Skeletal muscle tissue (tissue), 4 donors: ENCODE data around the gene BRD8. TPM values are rescaled to one million over a fixed set of nuclear protein-coding genes. Genes with fewer than 3 reads are reported as not detected.
"Not testable (repeated sequence)": the region's sequence is repeated elsewhere in the genome, so short reads cannot be mapped to it uniquely, and the experiment has no call there.

Experiments used
- H3K27ac ChIP-seq: one replicate; pipeline ENCODE4 v1.7.0; 2013; ENCODE audit warnings: mild to moderate bottlenecking, low read depth, low read length, inconsistent platforms
- H3K27me3 ChIP-seq, 3 donors: one replicate each; pipeline ENCODE4 v1.7.0; 2013; ENCODE audit warnings: low read length in 3 of 3; ENCODE audit not compliant: control insufficient read depth in 3 of 3, insufficient read depth in 3 of 3
- H3K36me3 ChIP-seq, 3 donors: one replicate each; pipeline ENCODE4 v1.7.0; 2013; ENCODE audit warnings: low read length in 3 of 3; ENCODE audit not compliant: control insufficient read depth in 3 of 3, insufficient read depth in 3 of 3
- H3K4me1 ChIP-seq, 3 donors: one replicate each; pipeline ENCODE4 v1.7.0; 2013; ENCODE audit warnings: low read length in 3 of 3, mild to moderate bottlenecking in 3 of 3; ENCODE audit not compliant: control insufficient read depth in 3 of 3, insufficient read depth in 3 of 3
- H3K4me3 ChIP-seq, 3 donors: one replicate each; pipeline ENCODE4 v1.7.0; 2013; ENCODE audit warnings: low read length in 3 of 3
- H3K9ac ChIP-seq, 3 donors: one replicate each; pipeline ENCODE4 v1.7.0; 2013; ENCODE audit warnings: low read length in 3 of 3, mild to moderate bottlenecking in 3 of 3, moderate library complexity in 2 of 3, low read depth in 1 of 3
- H3K9me3 ChIP-seq, 3 donors: one replicate each; pipeline ENCODE4 v1.7.0; 2013; ENCODE audit warnings: low read length in 3 of 3; ENCODE audit not compliant: control insufficient read depth in 3 of 3
- total RNA-seq: library from RNA; depleted of rRNA; stranded (reverse); fragments of >200 nt; gene quantifications from one replicate; pipeline ENCODE4 v1.2.3, GENCODE V29; 2014
- donor health status: Osteomylitis.

The BRD8 gene
- total RNA-seq, 1 donor from 2014 or later: 34.4 TPM

DNA sequence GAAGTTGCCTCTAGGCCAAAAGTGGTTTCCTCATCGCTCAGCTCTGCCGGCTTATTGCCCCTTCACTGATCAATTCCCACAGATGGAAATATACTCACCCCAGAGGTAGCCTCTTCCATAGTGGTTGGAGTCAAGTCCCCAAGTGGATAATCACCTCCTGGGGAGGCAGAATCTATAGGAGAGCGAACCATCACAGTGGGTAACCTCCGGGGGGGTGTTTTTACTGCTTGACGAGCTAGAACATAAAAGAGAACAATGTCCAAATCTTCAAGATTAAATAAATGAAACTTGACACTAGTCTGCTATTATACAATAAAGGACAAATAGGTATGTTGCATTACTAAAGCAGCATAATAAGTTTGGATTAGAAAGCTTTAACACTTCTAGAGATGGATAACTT lies 9.3 kb downstream of the BRD8 start:
- Histone ChIP-seq H3K27ac (no peak overlapping the region), H3K36me3 (peaks cover 67 to 91% (median 85%) of the 10 kb centered on the region in 3 donors), H3K4me1 (no peaks in the 10 kb centered on the region), H3K4me3 (no peak overlapping the region), H3K27me3 (no peaks in the 10 kb centered on the region), H3K9me3 (no peaks in the 10 kb centered on the region), H3K9ac (no peak overlapping the region)

GRCh38 chr5:138163721-138164120 lies 14.7 kb downstream of the BRD8 start:
- peaks cover 80 to 96% (median 95%) of the 10 kb centered on the region in 3 donors for H3K36me3 ChIP-seq
- no peak overlapping the region for H3K27ac ChIP-seq

GRCh38 chr5:138160706-138161105 lies 17.7 kb downstream of the BRD8 start:
- Histone ChIP-seq H3K27ac (no peak overlapping the region), H3K4me3 (no peak overlapping the region), H3K36me3 (peaks cover 68 to 89% (median 88%) of the 10 kb centered on the region in 3 donors), H3K9me3 (no peaks in the 10 kb centered on the region), H3K27me3 (no peaks in the 10 kb centered on the region), H3K9ac (no peak overlapping the region), H3K4me1 (no peaks in the 10 kb centered on the region)

More at GRCh38 chr5:138163721-138164120, 14.7 kb downstream of the BRD8 start:
- no peaks in the 10 kb centered on the region for H3K4me1 ChIP-seq
- no peaks in the 10 kb centered on the region for H3K9me3 ChIP-seq
- H3K4me3 ChIP-seq: no peak overlapping the region
- no peaks in the 10 kb centered on the region for H3K27me3 ChIP-seq
- H3K9ac ChIP-seq: no peak overlapping the region

GRCh38 chr5:138159666-138160065 lies 18.8 kb downstream of the BRD8 start:
- no peaks in the 10 kb centered on the region for H3K9me3 ChIP-seq
- H3K4me3 ChIP-seq: no peak overlapping the region
- no peaks in the 10 kb centered on the region for H3K27me3 ChIP-seq
- H3K27ac ChIP-seq: no peak overlapping the region
- H3K4me1 ChIP-seq: no peaks in the 10 kb centered on the region
- no peak overlapping the region for H3K9ac ChIP-seq
- H3K36me3 ChIP-seq: peaks cover 58 to 79% (median 77%) of the 10 kb centered on the region in 3 donors

- Histone ChIP-seq H3K27me3 (no peaks in the 10 kb centered on the region), H3K4me1 (no peaks in the 10 kb centered on the region), H3K9me3 (no peaks in the 10 kb centered on the region), H3K36me3 (peaks cover 38 to 59% (median 58%) of the 10 kb centered on the region in 3 donors), H3K4me3 (no peak overlapping the region), H3K27ac (no peak overlapping the region), H3K9ac (no peak overlapping the region)
These were observed 20.8 kb downstream of the BRD8 start for GRCh38 chr5:138157626-138158025.

DNA sequence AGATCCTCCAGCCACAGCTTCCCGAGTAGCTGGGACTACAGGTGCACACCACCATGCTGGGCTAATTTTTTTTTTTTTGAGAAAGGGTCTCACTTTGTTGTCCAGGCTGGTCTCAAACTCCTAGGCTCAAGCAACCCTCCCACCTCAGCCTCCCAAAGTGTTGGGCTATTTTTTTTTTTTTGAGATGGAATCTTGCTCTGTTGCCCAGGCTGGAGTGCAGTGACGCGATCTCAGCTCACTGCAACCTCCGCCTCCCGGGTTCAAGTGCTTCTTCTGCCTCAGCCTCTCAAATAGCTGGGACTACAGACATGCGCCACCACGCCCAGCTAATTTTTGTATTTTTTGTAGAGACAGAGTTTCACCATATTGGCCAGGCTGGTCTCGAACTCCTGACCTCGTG lies 22.5 kb downstream of the BRD8 start:
- not testable (repeated sequence) for H3K27me3 ChIP-seq, H3K4me3 ChIP-seq, H3K4me1 ChIP-seq, H3K27ac ChIP-seq, H3K9ac ChIP-seq, H3K9me3 ChIP-seq
- peaks cover 27 to 44% (median 41%) of the 10 kb centered on the region in 3 donors for H3K36me3 ChIP-seq

- no peaks in the 10 kb centered on the region for H3K4me1 ChIP-seq
- no peaks in the 10 kb centered on the region for H3K9me3 ChIP-seq
- H3K27ac ChIP-seq: no peak overlapping the region
- H3K9ac ChIP-seq: no peak overlapping the region
- H3K4me3 ChIP-seq: no peak overlapping the region
- no peaks in the 10 kb centered on the region for H3K27me3 ChIP-seq
- H3K36me3 ChIP-seq: no peaks in the 10 kb centered on the region
These were observed 28.9 kb downstream of the BRD8 start for GRCh38 chr5:138149530-138149929.

DNA sequence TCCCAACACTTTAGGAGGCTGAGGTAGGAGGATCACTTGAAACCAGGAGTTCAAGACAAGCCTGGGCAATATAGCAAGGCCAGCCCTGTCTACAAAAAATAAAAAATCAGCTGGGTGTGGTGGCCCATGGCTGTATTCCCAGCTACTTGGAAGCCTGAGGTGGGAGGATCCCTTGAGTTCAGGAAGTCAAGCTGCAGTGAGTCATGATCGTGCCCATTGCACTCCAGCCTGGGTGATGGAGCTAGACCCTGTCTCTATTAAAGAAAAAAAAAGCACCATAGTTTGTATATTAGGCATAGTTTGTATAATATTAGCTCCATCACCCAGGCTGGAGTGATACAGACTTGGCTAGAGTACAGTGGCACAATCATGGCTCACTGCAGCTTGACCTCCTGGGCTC lies 29.6 kb downstream of the BRD8 start:
- Histone ChIP-seq H3K9ac (no peak overlapping the region), H3K36me3 (no peaks in the 10 kb centered on the region), H3K27me3 (no peaks in the 10 kb centered on the region), H3K9me3 (no peaks in the 10 kb centered on the region), H3K4me1 (no peaks in the 10 kb centered on the region), H3K27ac (no peak overlapping the region), H3K4me3 (no peak overlapping the region)

- H3K27me3 ChIP-seq, H3K4me1 ChIP-seq, H3K4me3 ChIP-seq, H3K9ac ChIP-seq, H3K36me3 ChIP-seq, H3K9me3 ChIP-seq, H3K27ac ChIP-seq: not testable (repeated sequence)
These were observed 34.9 kb downstream of the BRD8 start for GRCh38 chr5:138143578-138143977.

- Histone ChIP-seq H3K4me3 (no peak overlapping the region), H3K27ac (no peak overlapping the region), H3K9ac (no peak overlapping the region), H3K9me3 (no peaks in the 10 kb centered on the region), H3K4me1 (no peaks in the 10 kb centered on the region), H3K27me3 (no peaks in the 10 kb centered on the region), H3K36me3 (no peaks in the 10 kb centered on the region)
These were observed 36.7 kb downstream of the BRD8 start for GRCh38 chr5:138141734-138142133.

DNA sequence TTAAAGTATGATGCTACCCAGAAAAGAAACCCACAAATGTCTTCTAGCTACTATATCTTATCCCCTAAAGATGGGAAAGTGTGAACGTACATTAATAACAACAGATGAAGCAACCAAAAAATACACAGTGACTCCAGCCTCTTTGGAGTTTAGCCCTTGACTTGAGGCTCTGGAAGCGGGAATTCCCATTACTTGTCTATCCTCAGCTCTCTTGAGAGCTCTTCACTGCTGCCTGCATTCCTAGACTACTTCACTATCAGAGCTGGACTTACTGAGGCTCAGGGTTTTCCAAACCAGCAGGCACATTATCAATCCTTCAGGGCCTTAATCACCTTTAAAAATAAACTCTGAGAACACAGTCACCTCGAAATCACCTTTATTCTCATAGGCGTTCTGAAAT lies 38.2 kb downstream of the BRD8 start:
- no peak overlapping the region for H3K4me3 ChIP-seq
- H3K27ac ChIP-seq: no peak overlapping the region
- H3K36me3 ChIP-seq: no peaks in the 10 kb centered on the region
- no peaks in the 10 kb centered on the region for H3K9me3 ChIP-seq
- H3K4me1 ChIP-seq: no peaks in the 10 kb centered on the region
- H3K9ac ChIP-seq: no peak overlapping the region
- no peaks in the 10 kb centered on the region for H3K27me3 ChIP-seq
